ENCODE measurements around the gene DPP8. TPM values are rescaled to one million over a fixed set of nuclear protein-coding genes. Genes with fewer than 3 reads are reported as not detected.

The DPP8 gene
- total RNA-seq, 1 donor from 2014 or later = 39.0 TPM

DNA sequence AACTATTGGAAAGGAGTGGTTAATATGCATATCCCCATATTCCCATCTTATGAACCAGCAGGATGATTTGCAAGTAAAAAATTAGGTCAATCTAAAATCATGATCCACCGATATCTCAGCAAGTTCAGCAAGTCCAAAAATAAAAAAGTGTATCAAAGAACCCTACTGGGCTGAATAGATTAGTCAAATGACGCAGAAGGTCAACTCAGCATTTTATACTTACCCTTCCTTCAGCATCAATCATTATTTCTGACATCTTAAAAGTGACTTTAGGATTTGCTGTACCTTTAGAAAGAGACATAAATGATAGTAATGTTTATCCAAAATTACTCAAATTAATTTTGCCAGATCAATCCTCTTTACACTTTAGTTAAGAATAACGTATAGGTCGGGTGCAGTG, 32.6 kb downstream of the DPP8 start:
- no peak overlapping the region for H3K4me3 Mint-ChIP-seq
- no peak overlapping the region for H3K9ac ChIP-seq
- H2AFZ ChIP-seq (replicated peaks) = no peak overlapping the region
- no peak for DNase-seq (ENCODE audit: low spot score)
- TF ChIP-seq, protein P1, sequence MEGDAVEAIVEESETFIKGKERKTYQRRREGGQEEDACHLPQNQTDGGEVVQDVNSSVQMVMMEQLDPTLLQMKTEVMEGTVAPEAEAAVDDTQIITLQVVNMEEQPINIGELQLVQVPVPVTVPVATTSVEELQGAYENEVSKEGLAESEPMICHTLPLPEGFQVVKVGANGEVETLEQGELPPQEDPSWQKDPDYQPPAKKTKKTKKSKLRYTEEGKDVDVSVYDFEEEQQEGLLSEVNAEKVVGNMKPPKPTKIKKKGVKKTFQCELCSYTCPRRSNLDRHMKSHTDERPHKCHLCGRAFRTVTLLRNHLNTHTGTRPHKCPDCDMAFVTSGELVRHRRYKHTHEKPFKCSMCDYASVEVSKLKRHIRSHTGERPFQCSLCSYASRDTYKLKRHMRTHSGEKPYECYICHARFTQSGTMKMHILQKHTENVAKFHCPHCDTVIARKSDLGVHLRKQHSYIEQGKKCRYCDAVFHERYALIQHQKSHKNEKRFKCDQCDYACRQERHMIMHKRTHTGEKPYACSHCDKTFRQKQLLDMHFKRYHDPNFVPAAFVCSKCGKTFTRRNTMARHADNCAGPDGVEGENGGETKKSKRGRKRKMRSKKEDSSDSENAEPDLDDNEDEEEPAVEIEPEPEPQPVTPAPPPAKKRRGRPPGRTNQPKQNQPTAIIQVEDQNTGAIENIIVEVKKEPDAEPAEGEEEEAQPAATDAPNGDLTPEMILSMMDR (IDR thresholded peaks at IDR 0.05) = no peak
- no peak for TF ChIP-seq EZH2 (IDR thresholded peaks at IDR 0.05)
- no peak for TF ChIP-seq EZH2phosphoT487 (IDR thresholded peaks at IDR 0.05)
- no peaks in the 10 kb centered on the region for H3F3A ChIP-seq (ENCODE audit: low read depth)
- H3K27ac Mint-ChIP-seq = no peak overlapping the region
- H3K4me3 ChIP-seq = no peak overlapping the region
- no peaks in the 10 kb centered on the region for H3K27me3 ChIP-seq
- no peaks in the 10 kb centered on the region for H3K4me1 ChIP-seq
- no peaks in the 10 kb centered on the region for H3K9me3 ChIP-seq (ENCODE audit: low read depth)
- H3K4me2 ChIP-seq = no peak overlapping the region
- H3K36me3 Mint-ChIP-seq = peaks cover 19% of the 10 kb centered on the region
- H3K27me3 Mint-ChIP-seq (ENCODE audit: insufficient read depth, low read depth) = peaks cover 5% of the 10 kb centered on the region
- H3K27ac ChIP-seq = no peak overlapping the region
- H4K20me1 ChIP-seq (ENCODE audit: low read depth) = no peaks in the 10 kb centered on the region
- H3K9me3 Mint-ChIP-seq = no peaks in the 10 kb centered on the region
- peaks cover 9% of the 10 kb centered on the region for H3K36me3 ChIP-seq
- no peaks in the 10 kb centered on the region for H3K79me2 ChIP-seq (ENCODE audit: low read depth)
- no peaks in the 10 kb centered on the region for H3K4me1 Mint-ChIP-seq

DNA sequence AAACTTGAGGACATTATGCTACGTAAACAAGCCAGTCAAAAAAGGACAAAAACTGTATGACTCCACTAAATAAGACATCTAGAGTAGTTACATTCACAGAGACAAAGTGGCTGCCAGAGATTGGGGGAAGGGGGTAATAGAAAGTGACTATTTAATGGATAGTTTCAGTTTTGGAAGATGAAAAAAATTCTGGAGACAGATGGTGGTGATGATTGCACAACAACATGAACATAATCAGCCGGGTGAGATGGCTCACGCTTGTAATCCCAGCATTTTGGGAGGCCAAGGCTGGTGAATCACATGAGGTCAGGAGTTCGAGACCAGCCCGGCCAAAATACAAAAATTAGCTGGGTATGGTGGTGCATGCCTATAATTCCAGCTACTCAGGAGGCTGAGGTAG, 40.6 kb downstream of the DPP8 start:
- Histone ChIP-seq H3K36me3 (peaks cover 23% of the 10 kb centered on the region), H3F3A (ENCODE audit: low read depth) (no peaks in the 10 kb centered on the region), H3K79me2 (ENCODE audit: low read depth) (no peaks in the 10 kb centered on the region), H3K9ac (no peak overlapping the region), H3K4me1 (no peaks in the 10 kb centered on the region), H3K27me3 (no peaks in the 10 kb centered on the region), H3K4me3 (no peak overlapping the region), H3K9me3 (ENCODE audit: low read depth) (no peaks in the 10 kb centered on the region), H4K20me1 (ENCODE audit: low read depth) (no peaks in the 10 kb centered on the region), H3K4me2 (no peak overlapping the region), H2AFZ (replicated peaks) (no peak overlapping the region), H3K27ac (no peak overlapping the region)
- Mint-ChIP-seq H3K36me3 (peaks cover 14% of the 10 kb centered on the region), H3K4me1 (no peaks in the 10 kb centered on the region), H3K4me3 (no peak overlapping the region), H3K27ac (no peak overlapping the region), H3K9me3 (no peaks in the 10 kb centered on the region), H3K27me3 (ENCODE audit: insufficient read depth, low read depth) (no peaks in the 10 kb centered on the region)
- no peak for TF ChIP-seq EZH2phosphoT487 (IDR thresholded peaks at IDR 0.05)
- no peak for TF ChIP-seq EZH2 (IDR thresholded peaks at IDR 0.05)
- TF ChIP-seq, protein P1 (IDR thresholded peaks at IDR 0.05) = no peak
- DNase-seq (ENCODE audit: low spot score) = no peak

DNA sequence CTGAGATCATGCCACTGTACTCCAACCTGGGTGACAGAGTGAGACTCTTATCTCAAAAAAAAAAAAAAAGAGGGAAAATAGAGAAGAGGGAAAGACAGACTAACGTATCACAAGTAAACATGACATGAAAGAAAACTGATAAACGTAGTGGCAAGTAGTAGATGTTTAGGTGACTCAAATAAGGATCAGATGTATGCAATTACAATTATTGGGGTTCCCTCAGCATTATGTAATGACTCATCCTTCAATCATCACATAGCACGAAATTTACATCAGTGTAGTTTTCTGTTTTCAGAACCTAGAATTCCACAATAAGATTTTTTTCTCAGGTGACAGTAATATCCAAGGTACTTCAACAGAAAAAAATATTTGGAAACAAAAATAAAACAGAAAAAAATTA, 46.6 kb downstream of the DPP8 start:
- Mint-ChIP-seq H3K27me3 (ENCODE audit: insufficient read depth, low read depth) (no peaks in the 10 kb centered on the region), H3K9me3 (no peaks in the 10 kb centered on the region), H3K36me3 (peaks cover 19% of the 10 kb centered on the region), H3K27ac (no peak overlapping the region), H3K4me3 (no peak overlapping the region), H3K4me1 (no peaks in the 10 kb centered on the region)
- Histone ChIP-seq H3K9me3 (ENCODE audit: low read depth) (no peaks in the 10 kb centered on the region), H3K4me2 (no peak overlapping the region), H3K4me3 (no peak overlapping the region), H3F3A (ENCODE audit: low read depth) (no peaks in the 10 kb centered on the region), H3K27me3 (no peaks in the 10 kb centered on the region), H3K9ac (no peak overlapping the region), H3K4me1 (no peaks in the 10 kb centered on the region), H3K27ac (no peak overlapping the region), H3K36me3 (peaks cover 11% of the 10 kb centered on the region), H4K20me1 (ENCODE audit: low read depth) (no peaks in the 10 kb centered on the region), H2AFZ (replicated peaks) (no peak overlapping the region), H3K79me2 (ENCODE audit: low read depth) (no peaks in the 10 kb centered on the region)
- DNase-seq (ENCODE audit: low spot score) = no peak
- TF ChIP-seq EZH2 (IDR thresholded peaks at IDR 0.05) (no peak), EZH2phosphoT487 (IDR thresholded peaks at IDR 0.05) (no peak)
- TF ChIP-seq, protein P1 (IDR thresholded peaks at IDR 0.05) = no peak

All from neural progenitor cell (in vitro differentiated cells).